Activated CD8-positive, alpha-beta memory T cell treated with anti-CD3 and anti-CD28 coated beads, Interleukin-2, amount 50 U/mL, for 4 hours (primary cell): ENCODE measurements around the gene ECHDC3.
"Not testable (repeated sequence)": the region's sequence is repeated elsewhere in the genome, so short reads cannot be mapped to it uniquely, and the experiment has no call there.

Source experiments
- DNase-seq: peaks from one replicate; pipeline ENCODE4 v3.0.0-alpha.2; 2020

The ECHDC3 gene

GRCh38 chr10:11719496-11720259 is 22.5 kb upstream of the ECHDC3 start:
- no peak for DNase-seq

- no peak for DNase-seq
Measured at GRCh38 chr10:11720260-11720741, 21.9 kb upstream of the ECHDC3 start.

- no peak for DNase-seq
Measured at GRCh38 chr10:11721806-11722205, 20.4 kb upstream of the ECHDC3 start.

GRCh38 chr10:11723359-11723758 is 18.8 kb upstream of the ECHDC3 start:
- DNase-seq = no peak

- DNase-seq = no peak
Measured at GRCh38 chr10:11724938-11725776, 17.0 kb upstream of the ECHDC3 start.

GRCh38 chr10:11725912-11726311 is 16.3 kb upstream of the ECHDC3 start:
- DNase-seq = no peak

GRCh38 chr10:11727563-11727962 is 14.6 kb upstream of the ECHDC3 start:
- DNase-seq = no peak

GRCh38 chr10:11728353-11728752 is 13.8 kb upstream of the ECHDC3 start:
- no peak for DNase-seq

- DNase-seq = no peak
Measured at GRCh38 chr10:11729790-11730315, 12.3 kb upstream of the ECHDC3 start.

- DNase-seq = no peak
Measured at GRCh38 chr10:11730779-11731178, 11.4 kb upstream of the ECHDC3 start.

- not testable (repeated sequence) for DNase-seq
Measured at GRCh38 chr10:11736767-11737166, 5.4 kb upstream of the ECHDC3 start.

GRCh38 chr10:11737258-11738032 is 4.7 kb upstream of the ECHDC3 start:
- DNase-seq = not testable (repeated sequence)

- DNase-seq = no peak
Measured at GRCh38 chr10:11740907-11741306, 1.3 kb upstream of the ECHDC3 start.

GRCh38 chr10:11741608-11742007 is 574 bp upstream of the ECHDC3 start:
- no peak for DNase-seq

GRCh38 chr10:11742779-11743298 is 657 bp downstream of the ECHDC3 start:
- no peak for DNase-seq

- no peak for DNase-seq
Measured at GRCh38 chr10:11743461-11744338, 1.5 kb downstream of the ECHDC3 start.

- no peak for DNase-seq
Measured at GRCh38 chr10:11745045-11745444, 2.9 kb downstream of the ECHDC3 start.

GRCh38 chr10:11746883-11747539 is 4.8 kb downstream of the ECHDC3 start:
- no peak for DNase-seq

GRCh38 chr10:11748866-11749265 is 6.7 kb downstream of the ECHDC3 start:
- DNase-seq = no peak

- no peak for DNase-seq
Measured at GRCh38 chr10:11750420-11750819, 8.2 kb downstream of the ECHDC3 start.

- no peak for DNase-seq
Measured at GRCh38 chr10:11754173-11754572, 12.0 kb downstream of the ECHDC3 start.
